ENCODE results near the gene SLC12A7. TPM values are rescaled to one million over a fixed set of nuclear protein-coding genes. Genes with fewer than 3 reads are reported as not detected.

The SLC12A7 gene
- total RNA-seq, 5 donors from 2014 or later (not counting 1 experiment from before 2014, with no cell fraction given): 33.7 to 97.4 (median 41.2) TPM

GRCh38 chr5:1054799-1055775, 56.8 kb downstream of the SLC12A7 start:
- no peaks in the 10 kb centered on the region for H3K27me3 ChIP-seq (replicated peaks in 1 of 2; ENCODE audit: control insufficient read depth in 2 of 2, extremely low read depth in 1 of 2, insufficient read depth in 2 of 2, low read length in 1 of 2)
- 91% methylated on average over 35 of the region's 39 CpGs for WGBS (ENCODE audit: insufficient coverage)
- H3K36me3 ChIP-seq (ENCODE audit: control insufficient read depth in 2 of 2, extremely low read depth in 1 of 2, insufficient read depth in 1 of 2, low read length in 1 of 2): peaks cover 6 to 48% of the 10 kb centered on the region in 2 donors
- H3K9me3 ChIP-seq: no peaks in the 10 kb centered on the region
- no peaks in the 10 kb centered on the region for H3K4me1 ChIP-seq (ENCODE audit: control insufficient read depth in 1 of 2, extremely low read depth in 1 of 2, insufficient read depth in 2 of 2, low read length in 2 of 2)
- POLR2A ChIA-PET: no interaction called here
- Mint-ChIP-seq H3K27me3 (no peaks in the 10 kb centered on the region), H3K9me3 (no peaks in the 10 kb centered on the region), H3K27ac (no peak overlapping the region), H3K4me3 (no peak overlapping the region), H3K36me3 (peaks cover 12% of the 10 kb centered on the region), H3K4me1 (no peaks in the 10 kb centered on the region)
- DNase-seq (no peak), ATAC-seq (replicated peaks in 1 of 4) (no peak)
- H3K4me3 ChIP-seq (ENCODE audit: control insufficient read depth in 1 of 2, extremely low read depth in 1 of 2, low read length in 1 of 2): no peak overlapping the region
- CTCF ChIA-PET: no interaction called here
- H3K27ac ChIP-seq (ENCODE audit: low read length): no peak overlapping the region

GRCh38 chr5:1054018-1054798, 57.7 kb downstream of the SLC12A7 start:
- ChIA-PET POLR2A (no interaction called here), CTCF (no interaction called here)
- peaks cover 12% of the 10 kb centered on the region for H3K36me3 Mint-ChIP-seq
- H3K36me3 ChIP-seq (ENCODE audit: control insufficient read depth in 2 of 2, extremely low read depth in 1 of 2, insufficient read depth in 1 of 2, low read length in 1 of 2): peaks cover 6 to 41% of the 10 kb centered on the region in 2 donors
- H3K27ac Mint-ChIP-seq: no peak overlapping the region
- H3K27me3 ChIP-seq (replicated peaks in 1 of 2; ENCODE audit: control insufficient read depth in 2 of 2, extremely low read depth in 1 of 2, insufficient read depth in 2 of 2, low read length in 1 of 2): no peaks in the 10 kb centered on the region
- WGBS (ENCODE audit: insufficient coverage): 92% methylated on average over 39 of the region's 39 CpGs
- no peak overlapping the region for H3K4me3 Mint-ChIP-seq
- ATAC-seq (replicated peaks in 1 of 4): no peak
- no peaks in the 10 kb centered on the region for H3K27me3 Mint-ChIP-seq
- no peaks in the 10 kb centered on the region for H3K9me3 Mint-ChIP-seq
- H3K4me1 ChIP-seq (ENCODE audit: control insufficient read depth in 1 of 2, extremely low read depth in 1 of 2, insufficient read depth in 2 of 2, low read length in 2 of 2): no peaks in the 10 kb centered on the region
- H3K4me1 Mint-ChIP-seq: no peaks in the 10 kb centered on the region
- no peaks in the 10 kb centered on the region for H3K9me3 ChIP-seq
- H3K4me3 ChIP-seq (ENCODE audit: control insufficient read depth in 1 of 2, extremely low read depth in 1 of 2, low read length in 1 of 2): no peak overlapping the region
- DNase-seq: no peak
- no peak overlapping the region for H3K27ac ChIP-seq (ENCODE audit: low read length)

GRCh38 chr5:1053391-1054017, 58.4 kb downstream of the SLC12A7 start:
- H3K4me1 ChIP-seq (ENCODE audit: control insufficient read depth in 1 of 2, extremely low read depth in 1 of 2, insufficient read depth in 2 of 2, low read length in 2 of 2): no peaks in the 10 kb centered on the region
- H3K27me3 ChIP-seq (replicated peaks in 1 of 2; ENCODE audit: control insufficient read depth in 2 of 2, extremely low read depth in 1 of 2, insufficient read depth in 2 of 2, low read length in 1 of 2): no peaks in the 10 kb centered on the region
- Mint-ChIP-seq H3K36me3 (peaks cover 12% of the 10 kb centered on the region), H3K27me3 (no peaks in the 10 kb centered on the region), H3K4me1 (no peaks in the 10 kb centered on the region), H3K4me3 (no peak overlapping the region), H3K27ac (no peak overlapping the region), H3K9me3 (no peaks in the 10 kb centered on the region)
- ChIA-PET POLR2A (no interaction called here), CTCF (no interaction called here)
- ATAC-seq (replicated peaks in 1 of 4) (no peak), DNase-seq (no peak)
- WGBS (ENCODE audit: insufficient coverage): 96% methylated on average over 25 of the region's 32 CpGs
- H3K4me3 ChIP-seq (ENCODE audit: control insufficient read depth in 1 of 2, extremely low read depth in 1 of 2, low read length in 1 of 2): no peak overlapping the region
- H3K27ac ChIP-seq (ENCODE audit: low read length): no peak overlapping the region
- H3K9me3 ChIP-seq: no peaks in the 10 kb centered on the region
- peaks cover 6 to 34% of the 10 kb centered on the region in 2 donors for H3K36me3 ChIP-seq (ENCODE audit: control insufficient read depth in 2 of 2, extremely low read depth in 1 of 2, insufficient read depth in 1 of 2, low read length in 1 of 2)

GRCh38 chr5:1052641-1053390, 59.0 kb downstream of the SLC12A7 start:
- ATAC-seq (replicated peaks in 1 of 4): no peak
- WGBS (ENCODE audit: insufficient coverage): 91% methylated on average over 24 of the region's 29 CpGs
- Mint-ChIP-seq H3K36me3 (peaks cover 12% of the 10 kb centered on the region), H3K4me1 (no peaks in the 10 kb centered on the region), H3K4me3 (no peak overlapping the region), H3K27ac (no peak overlapping the region), H3K27me3 (no peaks in the 10 kb centered on the region), H3K9me3 (peaks cover 0 to 1% (median 0%) of the 10 kb centered on the region in 3 donors)
- Histone ChIP-seq H3K4me1 (ENCODE audit: control insufficient read depth in 1 of 2, extremely low read depth in 1 of 2, insufficient read depth in 2 of 2, low read length in 2 of 2) (no peaks in the 10 kb centered on the region), H3K9me3 (no peaks in the 10 kb centered on the region), H3K4me3 (ENCODE audit: control insufficient read depth in 1 of 2, extremely low read depth in 1 of 2, low read length in 1 of 2) (no peak overlapping the region), H3K27me3 (replicated peaks in 1 of 2; ENCODE audit: control insufficient read depth in 2 of 2, extremely low read depth in 1 of 2, insufficient read depth in 2 of 2, low read length in 1 of 2) (no peaks in the 10 kb centered on the region), H3K36me3 (ENCODE audit: control insufficient read depth in 2 of 2, extremely low read depth in 1 of 2, insufficient read depth in 1 of 2, low read length in 1 of 2) (peaks cover 6 to 34% of the 10 kb centered on the region in 2 donors), H3K27ac (ENCODE audit: low read length) (no peak overlapping the region)
- ChIA-PET POLR2A (no interaction called here), CTCF (no interaction called here)
- peak in 1 of 35 experiments; percentile 15 for DNase-seq

- Mint-ChIP-seq H3K4me1 (no peaks in the 10 kb centered on the region), H3K27me3 (no peaks in the 10 kb centered on the region), H3K4me3 (no peak overlapping the region), H3K9me3 (peaks cover 0 to 9% (median 0%) of the 10 kb centered on the region in 3 donors), H3K36me3 (peaks cover 12% of the 10 kb centered on the region), H3K27ac (no peak overlapping the region)
- CTCF ChIA-PET: no interaction called here
- 88% methylated on average over 17 of the region's 17 CpGs for WGBS (ENCODE audit: insufficient coverage)
- H3K36me3 ChIP-seq (ENCODE audit: control insufficient read depth in 2 of 2, extremely low read depth in 1 of 2, insufficient read depth in 1 of 2, low read length in 1 of 2): peaks cover 2 to 34% of the 10 kb centered on the region in 2 donors
- no peak overlapping the region for H3K27ac ChIP-seq (ENCODE audit: low read length)
- no peaks in the 10 kb centered on the region for H3K4me1 ChIP-seq (ENCODE audit: control insufficient read depth in 1 of 2, extremely low read depth in 1 of 2, insufficient read depth in 2 of 2, low read length in 2 of 2)
- no peak overlapping the region for H3K4me3 ChIP-seq (ENCODE audit: control insufficient read depth in 1 of 2, extremely low read depth in 1 of 2, low read length in 1 of 2)
- POLR2A ChIA-PET: no interaction called here
- DNase-seq (no peak), ATAC-seq (replicated peaks in 1 of 4) (no peak)
- H3K9me3 ChIP-seq: no peaks in the 10 kb centered on the region
- no peaks in the 10 kb centered on the region for H3K27me3 ChIP-seq (replicated peaks in 1 of 2; ENCODE audit: control insufficient read depth in 2 of 2, extremely low read depth in 1 of 2, insufficient read depth in 2 of 2, low read length in 1 of 2)
These were observed 59.8 kb downstream of the SLC12A7 start for GRCh38 chr5:1052076-1052475.

- Histone ChIP-seq H3K36me3 (ENCODE audit: control insufficient read depth in 2 of 2, extremely low read depth in 1 of 2, insufficient read depth in 1 of 2, low read length in 1 of 2) (peaks cover 2 to 27% of the 10 kb centered on the region in 2 donors), H3K27me3 (replicated peaks in 1 of 2; ENCODE audit: control insufficient read depth in 2 of 2, extremely low read depth in 1 of 2, insufficient read depth in 2 of 2, low read length in 1 of 2) (no peaks in the 10 kb centered on the region), H3K4me3 (ENCODE audit: control insufficient read depth in 1 of 2, extremely low read depth in 1 of 2, low read length in 1 of 2) (no peak overlapping the region), H3K4me1 (ENCODE audit: control insufficient read depth in 1 of 2, extremely low read depth in 1 of 2, insufficient read depth in 2 of 2, low read length in 2 of 2) (no peaks in the 10 kb centered on the region), H3K27ac (ENCODE audit: low read length) (no peak overlapping the region), H3K9me3 (no peaks in the 10 kb centered on the region)
- CTCF ChIA-PET: no interaction called here
- Mint-ChIP-seq H3K36me3 (peaks cover 12% of the 10 kb centered on the region), H3K9me3 (peaks cover 0 to 16% (median 0%) of the 10 kb centered on the region in 3 donors), H3K27me3 (no peaks in the 10 kb centered on the region), H3K4me3 (no peak overlapping the region), H3K27ac (no peak overlapping the region), H3K4me1 (peaks cover 0 to 6% (median 0%) of the 10 kb centered on the region in 3 donors)
- no peak for ATAC-seq (replicated peaks in 1 of 4)
- POLR2A ChIA-PET: no interaction called here
- no peak for DNase-seq
- 94% methylated on average over 15 of the region's 16 CpGs for WGBS (ENCODE audit: insufficient coverage)
These were observed 60.5 kb downstream of the SLC12A7 start for GRCh38 chr5:1051366-1051720.
